ENCODE measurements around the gene CACNA1F. TPM values are rescaled to one million over a fixed set of nuclear protein-coding genes. Genes with fewer than 3 reads are reported as not detected.
A peak's percentile ranks its signal among the peaks of the same experiment; 100 is the strongest.

CACNA1F gene
- total and polyA plus RNA-seq, 9 of the 15 experiments (the other 6 are each of a cell fraction or from before 2014, with no cell fraction given), result under 0.01 to 0.41 (median 0.03) TPM; not detected in 3

GRCh38 chrX:49163555-49164419 lies 69.4 kb downstream of the CACNA1F start (continued):
- TF ChIP-seq DNMT1 (IDR thresholded peaks at IDR 0.05) (no peak), ZFP30 (CRISPR knock-in tag; IDR thresholded peaks at IDR 0.05; ENCODE audit: borderline replicate concordance) (no peak), POLR2G (IDR thresholded peaks at IDR 0.05; ENCODE audit: low read depth, low read length) (peak; percentile 69), ZNF140 (CRISPR knock-in tag; IDR thresholded peaks at IDR 0.05) (no peak), HNRNPK (IDR thresholded peaks at IDR 0.05; ENCODE audit: low read depth, low read length, poor library complexity, severe bottlenecking) (no peak), FOSL1 (tag; conservative IDR thresholded peaks at IDR 0.05) (peak; percentile 61), PYGO2 (tag; IDR thresholded peaks at IDR 0.05) (no peak), BDP1 (IDR thresholded peaks at IDR 0.05; ENCODE audit: insufficient read depth, insufficient read length) (no peak), STAG1 (CRISPR knock-in tag; IDR thresholded peaks at IDR 0.05; ENCODE audit: borderline replicate concordance) (no peak), FOXJ2 (tag; IDR thresholded peaks at IDR 0.05) (no peak), GATAD2A (IDR thresholded peaks at IDR 0.05) (no peak), NFYB (IDR thresholded peaks at IDR 0.05; ENCODE audit: extremely low read depth, insufficient read length) (no peak), TAL1 (IDR thresholded peaks at IDR 0.05) (no peak), KLF13 (tag; IDR thresholded peaks at IDR 0.05; ENCODE audit: borderline replicate concordance, low read depth) (no peak), C11orf30 (IDR thresholded peaks at IDR 0.05; ENCODE audit: low read depth) (no peak), ZNF347 (CRISPR knock-in tag; IDR thresholded peaks at IDR 0.05; ENCODE audit: low read depth) (no peak), U2AF1 (optimal IDR thresholded peaks at IDR 0.05; ENCODE audit: low read depth, low read length) (no peak), BRD9 (IDR thresholded peaks at IDR 0.05; ENCODE audit: low read depth, partially characterized antibody) (no peak), ZNF253 (CRISPR knock-in tag; conservative IDR thresholded peaks at IDR 0.05) (no peak)
- TF ChIP-seq, protein P1, sequence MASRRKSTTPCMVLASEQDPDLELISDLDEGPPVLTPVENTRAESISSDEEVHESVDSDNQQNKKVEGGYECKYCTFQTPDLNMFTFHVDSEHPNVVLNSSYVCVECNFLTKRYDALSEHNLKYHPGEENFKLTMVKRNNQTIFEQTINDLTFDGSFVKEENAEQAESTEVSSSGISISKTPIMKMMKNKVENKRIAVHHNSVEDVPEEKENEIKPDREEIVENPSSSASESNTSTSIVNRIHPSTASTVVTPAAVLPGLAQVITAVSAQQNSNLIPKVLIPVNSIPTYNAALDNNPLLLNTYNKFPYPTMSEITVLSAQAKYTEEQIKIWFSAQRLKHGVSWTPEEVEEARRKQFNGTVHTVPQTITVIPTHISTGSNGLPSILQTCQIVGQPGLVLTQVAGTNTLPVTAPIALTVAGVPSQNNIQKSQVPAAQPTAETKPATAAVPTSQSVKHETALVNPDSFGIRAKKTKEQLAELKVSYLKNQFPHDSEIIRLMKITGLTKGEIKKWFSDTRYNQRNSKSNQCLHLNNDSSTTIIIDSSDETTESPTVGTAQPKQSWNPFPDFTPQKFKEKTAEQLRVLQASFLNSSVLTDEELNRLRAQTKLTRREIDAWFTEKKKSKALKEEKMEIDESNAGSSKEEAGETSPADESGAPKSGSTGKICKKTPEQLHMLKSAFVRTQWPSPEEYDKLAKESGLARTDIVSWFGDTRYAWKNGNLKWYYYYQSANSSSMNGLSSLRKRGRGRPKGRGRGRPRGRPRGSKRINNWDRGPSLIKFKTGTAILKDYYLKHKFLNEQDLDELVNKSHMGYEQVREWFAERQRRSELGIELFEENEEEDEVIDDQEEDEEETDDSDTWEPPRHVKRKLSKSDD (conservative IDR thresholded peaks at IDR 0.05; ENCODE audit: low read length), result no peak
- TF ChIP-seq, protein P2, sequence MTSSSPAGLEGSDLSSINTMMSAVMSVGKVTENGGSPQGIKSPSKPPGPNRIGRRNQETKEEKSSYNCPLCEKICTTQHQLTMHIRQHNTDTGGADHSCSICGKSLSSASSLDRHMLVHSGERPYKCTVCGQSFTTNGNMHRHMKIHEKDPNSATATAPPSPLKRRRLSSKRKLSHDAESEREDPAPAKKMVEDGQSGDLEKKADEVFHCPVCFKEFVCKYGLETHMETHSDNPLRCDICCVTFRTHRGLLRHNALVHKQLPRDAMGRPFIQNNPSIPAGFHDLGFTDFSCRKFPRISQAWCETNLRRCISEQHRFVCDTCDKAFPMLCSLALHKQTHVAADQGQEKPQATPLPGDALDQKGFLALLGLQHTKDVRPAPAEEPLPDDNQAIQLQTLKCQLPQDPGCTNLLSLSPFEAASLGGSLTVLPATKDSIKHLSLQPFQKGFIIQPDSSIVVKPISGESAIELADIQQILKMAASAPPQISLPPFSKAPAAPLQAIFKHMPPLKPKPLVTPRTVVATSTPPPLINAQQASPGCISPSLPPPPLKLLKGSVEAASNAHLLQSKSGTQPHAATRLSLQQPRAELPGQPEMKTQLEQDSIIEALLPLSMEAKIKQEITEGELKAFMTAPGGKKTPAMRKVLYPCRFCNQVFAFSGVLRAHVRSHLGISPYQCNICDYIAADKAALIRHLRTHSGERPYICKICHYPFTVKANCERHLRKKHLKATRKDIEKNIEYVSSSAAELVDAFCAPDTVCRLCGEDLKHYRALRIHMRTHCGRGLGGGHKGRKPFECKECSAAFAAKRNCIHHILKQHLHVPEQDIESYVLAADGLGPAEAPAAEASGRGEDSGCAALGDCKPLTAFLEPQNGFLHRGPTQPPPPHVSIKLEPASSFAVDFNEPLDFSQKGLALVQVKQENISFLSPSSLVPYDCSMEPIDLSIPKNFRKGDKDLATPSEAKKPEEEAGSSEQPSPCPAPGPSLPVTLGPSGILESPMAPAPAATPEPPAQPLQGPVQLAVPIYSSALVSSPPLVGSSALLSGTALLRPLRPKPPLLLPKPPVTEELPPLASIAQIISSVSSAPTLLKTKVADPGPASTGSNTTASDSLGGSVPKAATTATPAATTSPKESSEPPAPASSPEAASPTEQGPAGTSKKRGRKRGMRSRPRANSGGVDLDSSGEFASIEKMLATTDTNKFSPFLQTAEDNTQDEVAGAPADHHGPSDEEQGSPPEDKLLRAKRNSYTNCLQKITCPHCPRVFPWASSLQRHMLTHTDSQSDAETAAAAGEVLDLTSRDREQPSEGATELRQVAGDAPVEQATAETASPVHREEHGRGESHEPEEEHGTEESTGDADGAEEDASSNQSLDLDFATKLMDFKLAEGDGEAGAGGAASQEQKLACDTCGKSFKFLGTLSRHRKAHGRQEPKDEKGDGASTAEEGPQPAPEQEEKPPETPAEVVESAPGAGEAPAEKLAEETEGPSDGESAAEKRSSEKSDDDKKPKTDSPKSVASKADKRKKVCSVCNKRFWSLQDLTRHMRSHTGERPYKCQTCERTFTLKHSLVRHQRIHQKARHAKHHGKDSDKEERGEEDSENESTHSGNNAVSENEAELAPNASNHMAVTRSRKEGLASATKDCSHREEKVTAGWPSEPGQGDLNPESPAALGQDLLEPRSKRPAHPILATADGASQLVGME (CRISPR knock-in tag; IDR thresholded peaks at IDR 0.05), result no peak
